B cell (primary cell): ENCODE data around the gene UBR4. TPM values are rescaled to one million over a fixed set of nuclear protein-coding genes. Genes with fewer than 3 reads are reported as not detected.

Experiments used
- ATAC-seq: fragments of 200-7000 bp; cut with Tn5 transposase; one replicate; pipeline ENCODE4 v1.10.0; 2021; ENCODE audit warnings: low read depth, mild to moderate bottlenecking, moderate number of reproducible peaks, moderate library complexity
- CTCF ChIA-PET: fragments of 350-600 bp; sonication (Branson Sonifier 250); formaldehyde crosslinking; loops from one replicate; lab custom pipeline; 2021; ENCODE audit warnings: antibody characterized with exemption, inconsistent platforms; lab: Charles Lee
- POLR2A ChIA-PET: fragments of 350-600 bp; sonication (Branson Sonifier 250); formaldehyde crosslinking; loops from one replicate; lab custom pipeline; 2021; ENCODE audit warnings: antibody characterized with exemption; lab: Charles Lee
- DNase-seq: peaks from one replicate; pipeline ENCODE4 v3.0.0; 2013
- H2AFZ ChIP-seq: 2 replicates; pipeline ENCODE4 v1.6.1; 2012; ENCODE audit warnings: mild to moderate bottlenecking, low read depth, low read length; ENCODE audit not compliant: insufficient read depth, poor library complexity, severe bottlenecking
- H3K27ac ChIP-seq, 2 donors: 1 replicate in 1 of 2; 2 replicates in 1 of 2; pipeline ENCODE4 v1.5.1; 2012 to 2013; ENCODE audit warnings: low read length in 2 of 2, mild to moderate bottlenecking in 2 of 2, moderate library complexity in 1 of 2
- H3K27me3 ChIP-seq, 4 experiments: fragments of 200-600 bp in 1 of 4; sonication (generic) in 1 of 4; replicated peaks in 1 of 4; 1 replicate in 2 of 4; 2 replicates in 2 of 4; pipeline versions ENCODE4 v1.6.1 to v1.7.0; 2013 to 2016; ENCODE audit warnings: low read length in 3 of 4, mild to moderate bottlenecking in 2 of 4, mixed read lengths in 1 of 4, moderate library complexity in 1 of 4; ENCODE audit not compliant: insufficient read depth in 4 of 4, control insufficient read depth in 3 of 4; ENCODE audit errors: control extremely low read depth in 1 of 4
- H3K36me3 ChIP-seq, 2 experiments: replicated peaks in 1 of 2; 1 replicate in 1 of 2; 2 replicates in 1 of 2; pipeline versions ENCODE4 v1.6.1 to v1.7.1; 2013; ENCODE audit warnings: low read length in 1 of 2; ENCODE audit not compliant: insufficient read depth in 2 of 2, control insufficient read depth in 1 of 2; ENCODE audit errors: control extremely low read depth in 1 of 2, extremely low read depth in 1 of 2
- H3K4me1 ChIP-seq, 2 donors: fragments of 200-600 bp in 1 of 2; sonication (generic) in 1 of 2; 1 replicate in 1 of 2; 2 replicates in 1 of 2; pipeline versions ENCODE4 v1.5.1 to v1.6.1; 2013 to 2017; ENCODE audit warnings: low read length in 2 of 2; ENCODE audit not compliant: control insufficient read depth in 2 of 2, insufficient read depth in 2 of 2
- H3K4me2 ChIP-seq: replicated peaks from 2 replicates; pipeline ENCODE3; 2012; ENCODE audit warnings: mild to moderate bottlenecking, low read depth, low read length; ENCODE audit not compliant: poor library complexity, severe bottlenecking
- H3K4me3 ChIP-seq, 5 experiments: fragments of 200-600 bp in 1 of 5; sonication (generic) in 1 of 5; 1 replicate in 3 of 5; 2 replicates in 2 of 5; pipeline versions ENCODE4 v1.5.1 to v1.7.0; 2011 to 2016; ENCODE audit warnings: low read length in 4 of 5, mild to moderate bottlenecking in 4 of 5, low read depth in 2 of 5, control low read depth in 1 of 5, moderate library complexity in 1 of 5; ENCODE audit not compliant: insufficient read depth in 1 of 5; ENCODE audit errors: control extremely low read depth in 1 of 5, extremely low read depth in 1 of 5
- H3K79me2 ChIP-seq: fragments of 200-600 bp; sonication (generic); one replicate; pipeline ENCODE4 v1.6.0; 2016; ENCODE audit warnings: low read length; ENCODE audit not compliant: control insufficient read depth, insufficient read depth
- H3K9ac ChIP-seq: fragments of 200-600 bp; sonication (generic); 2 replicates; pipeline ENCODE4 v1.6.1; 2017; ENCODE audit warnings: mild to moderate bottlenecking, low read length, moderate library complexity
- H3K9me3 ChIP-seq, 3 donors: one replicate each; pipeline versions ENCODE4 v1.6.1 to v1.7.1; 2013; ENCODE audit warnings: low read length in 2 of 3; ENCODE audit not compliant: control insufficient read depth in 2 of 3, insufficient read depth in 1 of 3; ENCODE audit errors: control extremely low read depth in 1 of 3
- H4K20me1 ChIP-seq: 2 replicates; pipeline ENCODE4 v1.6.0; 2012; ENCODE audit warnings: mild to moderate bottlenecking, low read length; ENCODE audit not compliant: insufficient read depth, control insufficient read depth, poor library complexity, severe bottlenecking
- H3K27ac Mint-ChIP-seq: one replicate; pipeline ENCODE4 v1.8.0; 2021; ENCODE audit warnings: mixed read lengths
- H3K27me3 Mint-ChIP-seq: one replicate; pipeline ENCODE4 v1.8.0; 2021; ENCODE audit warnings: mixed read lengths
- H3K4me1 Mint-ChIP-seq: one replicate; pipeline ENCODE4 v1.8.0; 2021; ENCODE audit warnings: mixed read lengths
- H3K4me3 Mint-ChIP-seq: one replicate; pipeline ENCODE4 v1.8.0; 2021; ENCODE audit warnings: mixed read lengths
- H3K9me3 Mint-ChIP-seq: one replicate; pipeline ENCODE4 v1.8.0; 2022; ENCODE audit warnings: mixed read lengths; ENCODE audit not compliant: insufficient read depth
- EZH2 ChIP-seq: IDR thresholded peaks from 2 replicates; pipeline ENCODE4 v1.6.1; 2012; ENCODE audit warnings: borderline replicate concordance, low read depth, mild to moderate bottlenecking, moderate library complexity, low read length; ENCODE audit not compliant: insufficient read depth, poor library complexity, severe bottlenecking
- WGBS: methylation state at CpG from one replicate; pipeline ENCODE4 v1.1.5; 2013; ENCODE audit warnings: missing lambda C conversion rate; ENCODE audit not compliant: insufficient coverage; 5-methylcytosine and 5-hydroxymethylcytosine counted together
- intact Hi-C: fragments of 100-400 bp; cut with micrococcal nuclease; formaldehyde crosslinking; loops from one replicate; pipeline ENCODE4 v1.10.0; 2022
- polyA plus RNA-seq: library from polyadenylated mRNA; depleted of rRNA; stranded (reverse); fragments of >200 nt; gene quantifications from 2 replicates; pipeline ENCODE4 v1.2.3, GENCODE V29; 2012
- total RNA-seq, 2 donors: library from RNA; stranded (reverse); fragments of 120-200 nt in 1 of 2; gene quantifications; 1 replicate in 1 of 2; 2 replicates in 1 of 2; pipeline versions ENCODE4 v1.2.3 to v1.2.4, GENCODE V29; 2013 to 2022
- TF ChIP-seq, protein P1 (sequence below): fragments of 200-600 bp; IDR thresholded peaks from one replicate; pipeline ENCODE4 v1.8.0; 2022; ENCODE audit warnings: antibody characterized with exemption, mild to moderate bottlenecking

Gene UBR4
- total and polyA plus RNA-seq, 2 donors (not counting 1 experiment from before 2014, with no cell fraction given), result 90.0 to 190 TPM

GRCh38 chr1:19115082-19115808, 94.8 kb downstream of the UBR4 start:
- ChIA-PET POLR2A (no interaction called here), CTCF (interaction anchor here (1.0 to 2.9 kb wide), 4 partner anchors 15 to 208 kb away, joined by 3 to 25 read pairs (median 4); no protein-coding TSS in a partner anchor)
- Mint-ChIP-seq H3K27ac (no peak overlapping the region), H3K9me3 (no peaks in the 10 kb centered on the region), H3K4me1 (no peaks in the 10 kb centered on the region), H3K4me3 (no peak overlapping the region), H3K27me3 (no peaks in the 10 kb centered on the region)
- no peak for TF ChIP-seq EZH2
- TF ChIP-seq, protein P1, sequence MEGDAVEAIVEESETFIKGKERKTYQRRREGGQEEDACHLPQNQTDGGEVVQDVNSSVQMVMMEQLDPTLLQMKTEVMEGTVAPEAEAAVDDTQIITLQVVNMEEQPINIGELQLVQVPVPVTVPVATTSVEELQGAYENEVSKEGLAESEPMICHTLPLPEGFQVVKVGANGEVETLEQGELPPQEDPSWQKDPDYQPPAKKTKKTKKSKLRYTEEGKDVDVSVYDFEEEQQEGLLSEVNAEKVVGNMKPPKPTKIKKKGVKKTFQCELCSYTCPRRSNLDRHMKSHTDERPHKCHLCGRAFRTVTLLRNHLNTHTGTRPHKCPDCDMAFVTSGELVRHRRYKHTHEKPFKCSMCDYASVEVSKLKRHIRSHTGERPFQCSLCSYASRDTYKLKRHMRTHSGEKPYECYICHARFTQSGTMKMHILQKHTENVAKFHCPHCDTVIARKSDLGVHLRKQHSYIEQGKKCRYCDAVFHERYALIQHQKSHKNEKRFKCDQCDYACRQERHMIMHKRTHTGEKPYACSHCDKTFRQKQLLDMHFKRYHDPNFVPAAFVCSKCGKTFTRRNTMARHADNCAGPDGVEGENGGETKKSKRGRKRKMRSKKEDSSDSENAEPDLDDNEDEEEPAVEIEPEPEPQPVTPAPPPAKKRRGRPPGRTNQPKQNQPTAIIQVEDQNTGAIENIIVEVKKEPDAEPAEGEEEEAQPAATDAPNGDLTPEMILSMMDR, result no peak
- no peak overlapping the region for H3K27ac ChIP-seq
- H3K79me2 ChIP-seq, result no peaks in the 10 kb centered on the region
- H3K9ac ChIP-seq, result no peak overlapping the region
- H3K9me3 ChIP-seq, result no peaks in the 10 kb centered on the region
- no peaks in the 10 kb centered on the region for H4K20me1 ChIP-seq
- H3K4me3 ChIP-seq, result no peak overlapping the region
- no peaks in the 10 kb centered on the region for H3K4me1 ChIP-seq
- WGBS, result over 99% methylated on average over 6 of the region's 6 CpGs
- ATAC-seq, result no peak
- no peak for DNase-seq
- H2AFZ ChIP-seq, result no peak overlapping the region
- intact Hi-C loops, result no loop called here
- H3K27me3 ChIP-seq, result no peaks in the 10 kb centered on the region
- H3K36me3 ChIP-seq, result peaks cover 11 to 95% of the 10 kb centered on the region in 2 experiments
- no peak overlapping the region for H3K4me2 ChIP-seq

DNA sequence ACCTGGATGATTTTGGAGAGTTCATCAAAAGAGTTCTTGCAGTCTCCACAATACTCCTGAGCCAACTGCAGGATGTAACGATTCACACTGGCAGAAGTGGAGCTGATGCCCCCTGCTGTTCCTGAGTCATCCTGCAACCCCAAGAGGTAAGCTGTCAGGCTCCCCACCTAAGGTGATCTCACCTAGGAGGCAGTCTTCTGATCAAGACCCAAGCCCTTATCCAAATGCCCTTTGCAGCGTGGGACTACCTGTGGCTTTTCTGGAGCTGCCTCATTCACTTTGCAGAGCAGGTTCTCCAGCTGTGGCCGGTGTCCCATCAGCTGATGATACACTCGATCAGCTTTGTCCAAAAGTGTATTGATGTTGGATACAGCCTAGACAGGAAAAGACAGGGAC, 96.4 kb downstream of the UBR4 start:
- no peak overlapping the region for H2AFZ ChIP-seq
- intact Hi-C loops, result loop anchor here (1.0 kb wide), 1 partner anchor 206 kb away; no protein-coding TSS in a partner anchor
- no peaks in the 10 kb centered on the region for H3K27me3 Mint-ChIP-seq
- H3K4me1 ChIP-seq, result no peaks in the 10 kb centered on the region
- no peak for TF ChIP-seq EZH2
- TF ChIP-seq, protein P1, result peak; percentile 39
- H3K9me3 Mint-ChIP-seq, result no peaks in the 10 kb centered on the region
- H3K9me3 ChIP-seq, result no peaks in the 10 kb centered on the region
- H3K4me3 ChIP-seq, result no peak overlapping the region
- H3K36me3 ChIP-seq, result peaks cover 9 to 94% of the 10 kb centered on the region in 2 experiments
- no peaks in the 10 kb centered on the region for H4K20me1 ChIP-seq
- H3K4me2 ChIP-seq, result no peak overlapping the region
- H3K27ac ChIP-seq, result no peak overlapping the region
- H3K4me1 Mint-ChIP-seq, result no peaks in the 10 kb centered on the region
- ChIA-PET POLR2A (no interaction called here), CTCF (interaction anchor here (0.8 to 2.9 kb wide), 7 partner anchors 14 to 516 kb away, joined by 3 to 25 read pairs (median 4); no protein-coding TSS in a partner anchor)
- DNase-seq (peak; percentile 33), ATAC-seq (no peak)
- no peak overlapping the region for H3K4me3 Mint-ChIP-seq
- no peak overlapping the region for H3K27ac Mint-ChIP-seq
- no peaks in the 10 kb centered on the region for H3K27me3 ChIP-seq
- no peaks in the 10 kb centered on the region for H3K79me2 ChIP-seq
- H3K9ac ChIP-seq, result no peak overlapping the region
- WGBS, result 80% methylated on average over 3 of the region's 4 CpGs
